GM21723 (cell line): Measurements from ENCODE around the gene JOSD2.
A peak's percentile ranks its signal among the peaks of the same experiment; 100 is the strongest.

ENCODE experiments used
- ATAC-seq: cut with Tn5 transposase; IDR thresholded peaks from one replicate; pipeline ENCODE4 v1.9.1; 2021; ENCODE audit warnings: mild to moderate bottlenecking, moderate library complexity; ENCODE audit not compliant: unreplicated experiment

The JOSD2 gene, protein sequence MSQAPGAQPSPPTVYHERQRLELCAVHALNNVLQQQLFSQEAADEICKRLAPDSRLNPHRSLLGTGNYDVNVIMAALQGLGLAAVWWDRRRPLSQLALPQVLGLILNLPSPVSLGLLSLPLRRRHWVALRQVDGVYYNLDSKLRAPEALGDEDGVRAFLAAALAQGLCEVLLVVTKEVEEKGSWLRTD

GRCh38 chr19:50511069-50511822 is at the start of gene JOSD2:
Gene JOSD2, minus strand, starts transcription at chr19:50511191. Its CDS starts 760 bp downstream, at chr19:50510431.
- peak; percentile 85 for ATAC-seq

DNA sequence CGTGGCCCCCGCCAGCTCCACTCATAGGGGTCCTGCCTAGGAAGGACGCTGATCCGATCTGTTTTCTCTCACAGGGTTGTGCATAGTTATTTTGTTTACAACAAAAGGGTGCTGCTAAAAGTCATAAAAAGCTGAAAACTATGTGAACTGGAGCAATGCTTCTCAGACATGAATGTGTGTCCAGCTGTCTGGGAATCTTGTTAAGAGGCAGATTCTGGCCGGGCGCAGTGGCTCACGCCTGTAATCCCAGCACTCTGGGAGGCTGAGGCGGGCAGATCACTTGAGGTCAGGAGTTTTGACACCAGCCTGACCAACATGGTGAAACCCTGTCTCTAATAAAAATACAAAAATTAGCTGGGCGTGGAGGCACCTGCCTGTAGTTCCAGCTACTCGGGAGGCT is 48.6 kb upstream of the JOSD2 start:
- no peak for ATAC-seq

GRCh38 chr19:50558449-50558848 is 47.5 kb upstream of the JOSD2 start:
- no peak for ATAC-seq

DNA sequence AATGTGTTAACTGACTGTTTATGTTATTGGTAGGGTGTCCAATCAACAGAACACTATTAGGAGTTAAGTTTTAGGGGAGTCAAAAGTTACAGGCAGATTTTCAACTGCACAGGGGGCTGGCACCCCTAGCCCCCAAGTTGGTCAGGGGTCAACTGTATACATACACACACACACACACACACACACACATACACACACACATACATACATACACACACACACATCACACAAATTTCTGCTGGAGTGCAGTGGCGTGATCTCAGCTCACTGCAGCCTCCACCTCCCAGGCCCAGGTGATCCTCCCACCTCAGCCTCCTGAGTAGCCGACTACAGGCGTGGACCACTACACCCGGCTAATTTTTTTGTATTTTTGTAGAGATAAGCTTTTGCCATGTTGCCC is 47.0 kb upstream of the JOSD2 start:
- ATAC-seq = no peak

GRCh38 chr19:50557009-50557613 is 46.1 kb upstream of the JOSD2 start:
- no peak for ATAC-seq

DNA sequence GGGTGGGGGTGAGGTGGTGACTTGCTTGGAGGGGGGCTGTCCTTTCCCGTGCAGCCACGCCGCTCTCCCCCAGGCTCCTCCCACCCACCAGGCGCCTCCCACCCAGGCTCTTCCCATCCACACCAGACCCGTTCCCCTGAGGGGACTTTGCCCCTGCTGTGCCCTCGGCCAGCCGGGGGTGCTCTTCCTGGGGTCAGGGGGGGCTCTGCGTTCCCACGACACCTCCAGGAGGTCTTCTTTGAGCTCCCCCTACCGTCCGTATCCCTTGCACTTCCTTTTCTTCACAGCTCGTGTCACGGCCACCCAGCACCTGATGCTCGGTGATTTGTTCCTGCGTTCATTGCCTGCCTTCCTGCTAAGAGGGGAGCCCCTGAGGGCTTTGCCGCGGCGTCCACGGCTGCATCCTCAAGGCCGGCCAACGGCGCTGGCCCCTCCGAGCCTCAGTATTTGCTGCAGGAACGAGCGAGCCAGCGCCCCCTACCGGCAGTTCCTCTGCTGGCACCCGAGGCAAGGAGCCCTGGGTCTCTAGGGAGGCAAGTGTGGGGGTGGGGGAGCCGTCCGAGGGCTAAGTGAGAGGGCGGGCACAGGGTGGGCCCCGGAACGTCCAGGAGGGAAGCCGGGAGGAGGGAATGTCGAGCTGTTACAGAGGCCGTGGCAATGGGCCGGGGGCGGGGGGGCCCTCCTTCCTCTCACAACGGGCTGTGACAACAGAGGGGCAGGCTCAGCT is 45.5 kb upstream of the JOSD2 start:
- ATAC-seq = no peak

- no peak for ATAC-seq
These were observed 44.7 kb upstream of the JOSD2 start for GRCh38 chr19:50555450-50556281.

DNA sequence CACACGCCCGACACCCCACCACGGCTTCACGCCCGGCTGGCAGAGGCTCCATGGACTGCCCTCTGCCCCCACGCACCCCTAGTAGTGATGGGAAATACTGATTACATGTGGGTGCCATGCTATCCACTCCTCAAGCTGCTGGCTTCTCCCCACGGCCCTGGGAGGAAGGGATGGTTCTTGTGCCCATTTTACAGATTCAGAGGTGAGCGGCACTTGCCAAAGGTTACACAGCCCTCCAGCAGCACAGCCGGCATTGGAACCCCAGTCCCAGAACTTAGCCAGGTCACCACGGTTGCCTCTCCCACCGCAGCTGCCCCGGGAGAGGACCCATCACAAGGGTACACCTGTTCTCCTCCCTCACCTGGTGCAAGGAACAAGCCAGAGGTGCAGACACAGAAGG is 44.0 kb upstream of the JOSD2 start:
- ATAC-seq = no peak

DNA sequence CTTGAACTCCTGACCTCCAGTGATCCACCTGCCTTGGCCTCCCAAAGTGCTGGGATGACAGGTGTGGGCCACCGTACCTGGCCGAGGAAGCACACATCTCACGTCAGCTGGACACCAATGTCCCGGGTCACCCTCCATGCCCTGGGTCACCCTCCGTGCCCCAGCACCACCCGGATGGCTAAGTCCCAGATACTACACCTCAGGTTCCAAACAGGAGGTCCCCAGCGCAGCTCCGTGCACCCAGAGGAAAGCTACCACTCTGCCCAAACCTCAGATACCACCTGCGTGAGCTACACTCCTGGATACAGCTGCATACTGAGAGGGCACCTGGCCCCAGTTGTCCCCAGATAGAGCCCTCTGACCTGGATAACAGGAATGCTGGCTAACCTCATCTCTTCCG is 43.2 kb upstream of the JOSD2 start:
- no peak for ATAC-seq

- no peak for ATAC-seq
These were observed 42.2 kb upstream of the JOSD2 start for GRCh38 chr19:50553134-50553703.

DNA sequence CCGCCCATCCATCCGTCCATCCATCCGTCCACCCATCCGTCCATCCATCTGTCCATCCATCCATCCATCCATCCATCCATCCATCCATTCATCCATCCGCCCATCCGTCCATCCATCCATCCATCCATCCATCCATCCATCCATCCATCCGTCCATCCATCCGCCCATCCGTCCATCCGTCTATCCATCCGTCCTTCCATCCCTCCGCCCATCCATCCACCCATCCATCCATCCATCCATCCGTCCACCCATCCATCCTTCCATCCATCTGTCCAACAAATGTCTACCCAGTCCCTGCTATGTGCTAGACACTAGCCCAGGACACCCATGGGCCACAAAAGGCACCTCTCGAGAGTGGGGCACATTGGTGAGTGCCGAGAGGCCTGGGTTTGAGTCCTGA is 41.5 kb upstream of the JOSD2 start:
- ATAC-seq = no peak

DNA sequence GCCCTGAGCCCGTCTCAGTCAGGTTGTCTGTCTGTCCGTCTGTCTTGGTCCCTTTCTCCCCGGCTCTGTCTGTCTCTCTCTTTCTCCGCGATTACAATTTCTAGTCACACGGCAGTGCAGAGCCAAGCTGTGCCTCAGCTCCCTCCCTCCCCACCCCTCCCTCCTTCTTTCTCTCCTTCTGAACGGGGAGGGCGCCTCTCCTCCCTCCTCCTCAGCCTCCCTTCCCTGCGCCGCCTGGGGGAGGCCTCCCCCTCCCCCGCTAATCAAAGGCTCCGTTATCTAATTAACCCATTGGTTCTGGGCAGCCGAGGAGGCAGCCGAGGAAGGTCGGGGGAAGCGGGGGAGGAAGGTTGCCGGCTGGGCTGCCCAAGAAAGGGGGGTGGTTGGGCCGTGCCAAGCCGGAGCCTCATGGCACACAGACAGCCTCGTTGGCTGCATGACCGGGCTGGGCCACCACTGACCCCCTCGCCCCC is 40.8 kb upstream of the JOSD2 start:
- ATAC-seq = no peak

DNA sequence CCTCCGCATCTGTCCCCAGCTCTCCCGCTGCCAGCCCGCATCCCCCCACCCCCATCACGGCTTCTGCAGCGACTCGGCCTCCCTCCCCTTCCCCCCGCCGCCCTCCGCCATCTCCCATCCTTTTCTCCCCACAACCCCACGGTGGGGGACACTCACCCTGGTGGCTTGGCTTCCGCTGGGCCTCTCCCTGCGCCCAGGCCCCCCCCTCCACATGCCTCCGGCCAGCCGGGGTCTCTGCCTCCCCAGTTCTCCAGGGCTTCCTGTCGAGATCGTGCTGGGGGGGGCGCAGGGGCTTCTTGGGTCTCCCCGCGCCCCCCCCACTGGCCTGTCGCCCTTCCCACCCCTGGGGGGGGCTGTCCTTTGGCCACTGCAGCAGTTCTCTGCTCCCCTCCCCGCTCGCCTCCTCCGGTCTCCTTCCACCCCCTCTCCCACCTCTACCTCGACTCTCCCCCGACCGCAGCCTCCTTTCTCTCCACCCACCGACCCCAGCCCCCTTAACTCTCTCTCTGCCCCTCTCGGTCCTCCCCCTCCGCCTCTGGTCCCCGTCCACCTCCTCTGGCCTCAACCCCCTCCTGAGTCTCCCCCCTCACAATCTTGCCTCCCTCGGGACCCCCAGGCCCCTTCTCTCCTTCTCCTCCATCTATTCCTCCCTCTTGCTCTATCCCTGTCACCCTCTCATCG is 40.2 kb upstream of the JOSD2 start:
- ATAC-seq = no peak

DNA sequence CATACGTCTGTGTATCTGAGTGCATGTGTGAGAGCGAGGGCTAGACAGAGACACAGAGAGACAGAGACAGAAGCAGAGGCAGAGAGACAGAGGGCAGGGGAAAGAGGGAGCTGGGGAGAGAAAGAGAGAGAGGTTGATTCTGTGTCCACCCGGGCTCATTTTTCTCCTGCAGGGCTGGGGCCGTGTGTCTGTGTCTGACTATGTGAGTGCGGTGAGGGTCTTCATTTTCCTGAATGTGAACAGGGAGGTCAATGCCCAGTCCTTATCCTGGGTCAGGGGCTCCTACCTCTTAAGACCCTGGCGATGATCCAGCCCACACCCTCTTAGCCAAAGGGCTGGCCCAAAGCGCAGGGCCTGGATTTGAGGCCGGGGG is 39.6 kb upstream of the JOSD2 start:
- no peak for ATAC-seq

GRCh38 chr19:50549927-50550593 is 39.1 kb upstream of the JOSD2 start:
- ATAC-seq = no peak

DNA sequence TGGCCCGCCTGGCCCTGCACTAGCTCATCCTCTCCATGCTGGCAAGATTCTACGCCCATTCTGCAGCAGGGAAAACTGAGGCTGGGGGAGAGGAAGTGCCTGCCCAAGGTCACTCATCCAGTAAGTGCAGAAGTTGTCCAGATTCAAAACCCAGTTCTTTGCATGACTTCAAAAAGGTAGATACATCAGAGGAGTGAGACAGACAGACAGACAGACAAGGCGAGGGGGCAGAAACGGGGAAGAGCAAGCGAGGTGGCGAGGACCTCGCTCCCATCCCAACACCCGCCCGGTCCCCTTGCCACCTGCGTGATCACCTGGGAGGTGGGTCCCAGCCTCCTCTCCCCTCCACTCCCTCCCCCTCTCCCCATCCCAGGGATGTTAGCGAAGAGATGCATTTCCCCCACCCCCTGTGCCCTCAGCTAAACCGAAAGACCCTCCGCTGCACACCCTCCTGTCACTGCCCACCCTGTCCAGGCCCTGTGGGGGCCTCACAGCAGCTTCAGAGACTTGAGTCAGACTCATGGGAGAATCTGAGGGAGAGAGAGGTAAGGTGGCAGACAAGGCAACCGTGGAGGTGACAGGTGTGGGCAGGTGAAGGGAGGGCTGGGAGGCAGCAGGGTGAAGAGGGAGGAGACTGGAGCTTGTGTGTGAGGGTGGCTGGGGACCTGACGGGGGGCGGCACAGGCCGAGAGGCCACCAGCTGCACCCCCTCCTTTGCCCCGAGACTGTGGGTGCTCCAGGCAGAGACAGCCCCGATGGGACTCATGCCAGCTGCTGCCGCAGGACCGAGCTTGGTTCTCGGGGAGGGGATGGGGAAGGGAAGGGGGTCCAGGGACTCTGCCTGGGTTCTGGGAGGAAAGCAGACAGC is 38.3 kb upstream of the JOSD2 start:
- no peak for ATAC-seq

GRCh38 chr19:50548191-50549058 is 37.4 kb upstream of the JOSD2 start:
- ATAC-seq = no peak
